Neural crest cell (in vitro differentiated cells): Measurements from ENCODE around the gene NMRAL1. TPM values are rescaled to one million over a fixed set of nuclear protein-coding genes. Genes with fewer than 3 reads are reported as not detected.

Experiments
- DNase-seq: peaks from one replicate; pipeline ENCODE4 v3.0.0; 2021; ENCODE audit warnings: low read depth, mixed read lengths, low spot score
- H3K27ac Mint-ChIP-seq: one replicate; pipeline ENCODE4 v1.8.0; 2021; ENCODE audit warnings: mild to moderate bottlenecking, mixed read lengths; ENCODE audit not compliant: unreplicated experiment
- H3K27me3 Mint-ChIP-seq: 2 replicates; pipeline ENCODE4 v1.8.0; 2021; ENCODE audit warnings: low read depth, mild to moderate bottlenecking, mixed read lengths
- H3K36me3 Mint-ChIP-seq: 2 replicates; pipeline ENCODE4 v1.8.0; 2021; ENCODE audit warnings: low read depth, mild to moderate bottlenecking, mixed read lengths
- H3K4me1 Mint-ChIP-seq: 2 replicates; pipeline ENCODE4 v1.8.0; 2021; ENCODE audit warnings: mixed read lengths
- H3K4me3 Mint-ChIP-seq: one replicate; pipeline ENCODE4 v1.8.0; 2021; ENCODE audit warnings: mild to moderate bottlenecking, mixed read lengths
- H3K9me3 Mint-ChIP-seq: 2 replicates; pipeline ENCODE4 v1.8.0; 2021; ENCODE audit warnings: mixed read lengths
- CTCF ChIP-seq: fragments of 200-600 bp; sonication (generic); conservative IDR thresholded peaks from 2 replicates; pipeline ENCODE4 v1.5.0; 2021; ENCODE audit warnings: antibody characterized with exemption, mild to moderate bottlenecking
- total RNA-seq: library from RNA; stranded (reverse); gene quantifications from 2 replicates; pipeline ENCODE4 v1.2.1, GENCODE V29; 2021

The NMRAL1 gene
- total RNA-seq, 1 donor from 2014 or later, result 45.0 TPM

- H3K9me3 Mint-ChIP-seq, result no peaks in the 10 kb centered on the region
- no peaks in the 10 kb centered on the region for H3K36me3 Mint-ChIP-seq
- H3K27me3 Mint-ChIP-seq, result no peaks in the 10 kb centered on the region
- H3K4me1 Mint-ChIP-seq, result no peaks in the 10 kb centered on the region
- no peak overlapping the region for H3K4me3 Mint-ChIP-seq
- no peak for TF ChIP-seq CTCF
- no peak overlapping the region for H3K27ac Mint-ChIP-seq
- DNase-seq, result no peak
Observed at GRCh38 chr16:4508806-4509205, 34.4 kb upstream of the NMRAL1 start.

DNA sequence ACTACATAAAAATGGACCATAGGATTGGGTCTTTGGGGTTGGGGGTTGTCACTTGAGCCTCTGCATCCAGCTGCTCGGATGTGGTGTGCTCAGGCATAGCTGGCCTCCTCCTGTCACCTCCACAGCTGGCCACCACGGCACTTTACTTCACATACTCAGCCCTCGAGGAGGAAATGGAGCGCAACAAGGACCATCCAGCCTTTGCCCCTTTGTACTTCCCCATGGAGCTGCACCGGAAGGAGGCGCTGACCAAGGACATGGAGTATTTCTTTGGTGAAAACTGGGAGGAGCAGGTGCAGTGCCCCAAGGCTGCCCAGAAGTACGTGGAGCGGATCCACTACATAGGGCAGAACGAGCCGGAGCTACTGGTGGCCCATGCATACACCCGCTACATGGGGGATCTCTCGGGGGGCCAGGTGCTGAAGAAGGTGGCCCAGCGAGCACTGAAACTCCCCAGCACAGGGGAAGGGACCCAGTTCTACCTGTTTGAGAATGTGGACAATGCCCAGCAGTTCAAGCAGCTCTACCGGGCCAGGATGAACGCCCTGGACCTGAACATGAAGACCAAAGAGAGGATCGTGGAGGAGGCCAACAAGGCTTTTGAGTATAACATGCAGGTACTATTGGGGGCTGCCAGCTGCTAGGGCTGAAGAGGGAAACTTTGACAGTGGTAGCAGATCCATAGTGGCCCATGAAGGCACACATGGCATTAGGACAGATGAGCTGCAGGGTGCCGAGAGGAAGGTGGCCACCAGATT, 33.3 kb upstream of the NMRAL1 start:
- H3K27ac Mint-ChIP-seq, result no peak overlapping the region
- DNase-seq, result no peak
- H3K27me3 Mint-ChIP-seq, result no peaks in the 10 kb centered on the region
- no peak overlapping the region for H3K4me3 Mint-ChIP-seq
- TF ChIP-seq CTCF, result no peak
- H3K9me3 Mint-ChIP-seq, result no peaks in the 10 kb centered on the region
- no peaks in the 10 kb centered on the region for H3K36me3 Mint-ChIP-seq
- no peaks in the 10 kb centered on the region for H3K4me1 Mint-ChIP-seq

DNA sequence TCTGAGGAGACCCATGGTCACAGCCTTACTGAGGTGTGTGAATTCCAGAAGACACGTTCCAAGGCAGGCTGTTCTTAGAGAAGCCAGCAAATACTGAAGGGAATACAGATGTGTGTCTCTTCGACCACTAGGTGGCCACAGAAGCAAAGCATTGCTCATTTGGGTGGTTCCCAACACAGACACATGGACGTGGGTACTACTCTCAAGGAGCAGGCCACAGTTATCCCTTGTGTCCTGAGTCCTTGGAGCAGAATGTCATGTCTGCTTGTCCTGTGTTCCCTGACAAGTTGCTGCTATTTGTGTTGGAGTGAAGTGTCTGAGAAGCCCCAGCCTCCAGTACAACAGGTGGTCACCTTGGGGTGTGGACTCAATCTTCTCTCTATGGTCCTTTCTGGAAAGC, 32.0 kb upstream of the NMRAL1 start:
- Mint-ChIP-seq H3K27ac (peak overlapping the region; percentile 67), H3K36me3 (no peaks in the 10 kb centered on the region), H3K4me3 (no peak overlapping the region), H3K4me1 (peaks cover 4% of the 10 kb centered on the region), H3K9me3 (no peaks in the 10 kb centered on the region), H3K27me3 (no peaks in the 10 kb centered on the region)
- peak; percentile 88 for TF ChIP-seq CTCF
- peak; percentile 44 for DNase-seq

DNA sequence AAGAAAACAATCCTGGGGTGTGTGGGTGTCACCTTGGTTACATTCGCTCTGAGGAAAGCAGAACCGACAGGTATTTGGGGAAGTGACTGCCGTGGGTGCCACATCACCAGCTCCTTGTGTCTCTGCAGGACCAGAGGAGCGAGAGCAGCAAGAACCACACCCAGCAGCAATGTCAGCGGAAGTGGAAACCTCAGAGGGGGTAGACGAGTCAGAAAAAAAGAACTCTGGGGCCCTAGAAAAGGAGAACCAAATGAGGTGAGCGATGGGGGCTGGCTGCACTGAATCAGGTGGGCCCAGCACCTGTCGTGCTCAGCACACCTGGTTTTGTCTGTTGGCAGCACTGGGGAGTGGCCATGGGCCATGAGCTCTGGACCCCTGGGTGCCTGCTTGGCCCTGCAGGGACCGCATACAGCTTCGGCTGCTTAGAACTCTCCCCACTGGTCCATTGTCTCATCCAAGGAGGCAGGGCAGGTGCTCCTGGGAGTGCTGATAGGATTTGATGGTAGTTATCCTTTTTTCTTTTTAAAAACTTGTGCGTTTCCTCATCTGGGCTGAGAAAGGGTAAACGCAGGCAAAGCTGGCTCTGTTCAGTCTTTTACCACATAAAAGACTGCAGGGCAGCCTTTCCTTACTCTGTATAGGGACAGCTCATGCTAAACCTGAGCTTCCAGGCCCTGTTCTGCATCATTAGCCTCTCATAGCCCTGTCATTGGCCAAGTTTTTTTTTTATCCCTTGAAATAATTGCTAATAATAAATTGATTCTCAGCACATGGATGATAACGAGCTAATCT, 31.1 kb upstream of the NMRAL1 start:
- Mint-ChIP-seq H3K36me3 (no peaks in the 10 kb centered on the region), H3K4me3 (no peak overlapping the region), H3K27ac (no peak overlapping the region), H3K9me3 (no peaks in the 10 kb centered on the region), H3K27me3 (no peaks in the 10 kb centered on the region), H3K4me1 (peaks cover 13% of the 10 kb centered on the region)
- TF ChIP-seq CTCF, result no peak
- no peak for DNase-seq

- no peaks in the 10 kb centered on the region for H3K36me3 Mint-ChIP-seq
- H3K27me3 Mint-ChIP-seq, result no peaks in the 10 kb centered on the region
- no peak for TF ChIP-seq CTCF
- no peak overlapping the region for H3K27ac Mint-ChIP-seq
- no peaks in the 10 kb centered on the region for H3K9me3 Mint-ChIP-seq
- no peak overlapping the region for H3K4me3 Mint-ChIP-seq
- peaks cover 14% of the 10 kb centered on the region for H3K4me1 Mint-ChIP-seq
- DNase-seq, result no peak
Observed at GRCh38 chr16:4501071-4501478, 26.6 kb upstream of the NMRAL1 start.
